SK-N-SH (cell line): ENCODE results near the gene PHF1. TPM values are rescaled to one million over a fixed set of nuclear protein-coding genes. Genes with fewer than 3 reads are reported as not detected.
"Not testable (repeated sequence)": the region's sequence is repeated elsewhere in the genome, so short reads cannot be mapped to it uniquely, and the experiment has no call there.

Experiments
- CTCF ChIA-PET: fragments of 300-600, 350-600 bp; formaldehyde crosslinking; extraction: SDS; loops from one replicate; lab custom pipeline; 2021; lab: Yijun Ruan, JAX
- POLR2A ChIA-PET: fragments of 350-600 bp; sonication (Branson Sonifier 250); formaldehyde crosslinking; extraction: SDS; loops from one replicate; lab custom pipeline; 2020; ENCODE audit warnings: antibody characterized with exemption, inconsistent platforms; lab: Yijun Ruan, JAX
- DNase-seq: peaks from one replicate; pipeline ENCODE4 v3.0.0; 2012
- H2AFZ ChIP-seq: fragments of 200-600 bp; sonication (generic); 2 replicates; pipeline ENCODE4 v1.8.1; 2016; ENCODE audit warnings: antibody characterized with exemption, mild to moderate bottlenecking, low read depth
- H3F3A ChIP-seq: fragments of 200-600 bp; sonication (generic); replicated peaks from 2 replicates; pipeline ENCODE3; 2016; ENCODE audit warnings: antibody characterized with exemption, mild to moderate bottlenecking; ENCODE audit not compliant: insufficient read depth
- H3K27ac ChIP-seq, 2 experiments: fragments of 200-500 bp in 1 of 2; fragments of 200-600 bp in 1 of 2; sonication (Bioruptor generic) in 1 of 2; sonication (generic), shearing (Covaris generic) in 1 of 2; 2 replicates each; pipeline versions ENCODE4 v1.5.1 to v1.6.1; 2014 to 2016; ENCODE audit warnings: low read depth in 2 of 2, inconsistent platforms in 1 of 2, low read length in 1 of 2, mild to moderate bottlenecking in 1 of 2, mixed read lengths in 1 of 2
- H3K27me3 ChIP-seq: fragments of 200-600 bp; sonication (generic), shearing (Covaris generic); 2 replicates; pipeline ENCODE4 v1.6.1; 2016; ENCODE audit warnings: mixed run types; ENCODE audit not compliant: insufficient read depth
- H3K36me3 ChIP-seq, 2 experiments: fragments of 200-500 bp in 1 of 2; fragments of 200-600 bp in 1 of 2; sonication (Bioruptor generic) in 1 of 2; sonication (generic) in 1 of 2; replicated peaks in 1 of 2; 2 replicates each; pipeline versions ENCODE3 to v1.5.1; 2014 to 2016; ENCODE audit warnings: low read length in 1 of 2, mild to moderate bottlenecking in 1 of 2; ENCODE audit not compliant: insufficient read depth in 2 of 2, control insufficient read depth in 1 of 2
- H3K4me1 ChIP-seq, 2 experiments: fragments of 200-500 bp in 1 of 2; fragments of 200-600 bp in 1 of 2; sonication (Bioruptor generic) in 1 of 2; sonication (generic), shearing (Covaris generic) in 1 of 2; 2 replicates each; pipeline versions ENCODE4 v1.5.1 to v1.6.1; 2014 to 2016; ENCODE audit warnings: low read depth in 1 of 2, low read length in 1 of 2, mixed run types in 1 of 2; ENCODE audit not compliant: insufficient read depth in 2 of 2, control insufficient read depth in 1 of 2
- H3K4me2 ChIP-seq: fragments of 200-600 bp; sonication (generic), shearing (Covaris generic); 2 replicates; pipeline ENCODE4 v1.6.1; 2017; ENCODE audit warnings: mixed run types
- H3K4me3 ChIP-seq, 2 experiments: fragments of 200-500 bp in 1 of 2; fragments of 200-600 bp in 1 of 2; sonication (Bioruptor generic) in 1 of 2; sonication (generic), shearing (Covaris generic) in 1 of 2; 2 replicates each; pipeline versions ENCODE4 v1.5.1 to v1.8.1; 2014 to 2016; ENCODE audit warnings: low read depth in 2 of 2, inconsistent platforms in 1 of 2, low read length in 1 of 2, mild to moderate bottlenecking in 1 of 2, mixed read lengths in 1 of 2, moderate library complexity in 1 of 2
- H3K79me2 ChIP-seq: fragments of 200-600 bp; sonication (generic); 2 replicates; pipeline ENCODE4 v1.8.1; 2017; ENCODE audit warnings: mild to moderate bottlenecking; ENCODE audit not compliant: insufficient read depth
- H3K9ac ChIP-seq: fragments of 200-600 bp; sonication (generic); 2 replicates; pipeline ENCODE4 v1.6.1; 2017; ENCODE audit warnings: mixed run types
- H3K9me2 ChIP-seq: fragments of 200-600 bp; sonication (generic); 2 replicates; pipeline ENCODE4 v1.6.1; 2017; ENCODE audit warnings: mixed run types
- H3K9me3 ChIP-seq: fragments of 200-600 bp; sonication (generic); 2 replicates; pipeline ENCODE4 v1.6.1; 2017; ENCODE audit warnings: mixed run types, mild to moderate bottlenecking, moderate library complexity
- H4K20me1 ChIP-seq: fragments of 200-600 bp; sonication (generic); 2 replicates; pipeline ENCODE4 v1.6.1; 2017; ENCODE audit warnings: mild to moderate bottlenecking, mixed run types; ENCODE audit not compliant: insufficient read depth
- FOXJ3 ChIP-seq: sonication (generic); formaldehyde crosslinking; IDR thresholded peaks from 2 replicates; pipeline ENCODE4 v1.5.1; 2020; ENCODE audit warnings: mild to moderate bottlenecking, missing genetic modification reagents
- FOXM1 ChIP-seq: IDR thresholded peaks from 2 replicates; pipeline ENCODE4 v1.4.0; 2012; ENCODE audit warnings: low read depth, mild to moderate bottlenecking
- MAX ChIP-seq: IDR thresholded peaks from 2 replicates; pipeline ENCODE4 v1.4.0; 2012; ENCODE audit warnings: low read depth
- RXRA ChIP-seq: IDR thresholded peaks from 2 replicates; pipeline ENCODE4 v1.4.0; 2012; ENCODE audit warnings: low read depth, mild to moderate bottlenecking, borderline replicate concordance
- SMC3 ChIP-seq: IDR thresholded peaks from 2 replicates; pipeline ENCODE4 v1.6.1; 2012; ENCODE audit warnings: low read depth, low read length, improper control_type of control experiment
- TAF1 ChIP-seq: IDR thresholded peaks from 2 replicates; pipeline ENCODE4 v1.6.1; 2012; ENCODE audit warnings: low read depth, mild to moderate bottlenecking, low read length, moderate library complexity, borderline replicate concordance
- TEAD4 ChIP-seq: IDR thresholded peaks from 2 replicates; pipeline ENCODE4 v1.4.0; 2012; ENCODE audit warnings: mild to moderate bottlenecking, borderline replicate concordance; ENCODE audit not compliant: insufficient read depth
- YY1 ChIP-seq: IDR thresholded peaks from 2 replicates; pipeline ENCODE4 v1.4.0; 2012; ENCODE audit warnings: low read depth, mild to moderate bottlenecking
- WGBS: methylation state at CpG from one replicate; pipeline ENCODE4 v1.1.6; 2017; ENCODE audit warnings: low lambda C conversion rate; 5-methylcytosine and 5-hydroxymethylcytosine counted together
- polyA plus RNA-seq, 3 experiments: library from polyadenylated mRNA; depleted of rRNA; stranded (reverse); fragments of >200 nt; gene quantifications; 2 replicates each; pipeline ENCODE4 v1.2.3, GENCODE V29; 2012
- TF ChIP-seq, protein P1 (sequence below): IDR thresholded peaks from 2 replicates; pipeline ENCODE4 v1.4.0; 2012; ENCODE audit warnings: low read depth, borderline replicate concordance

Gene PHF1
- polyA plus RNA-seq, 1 of the 3 experiments (the other 2 are of a cell fraction): 48.7 TPM

DNA sequence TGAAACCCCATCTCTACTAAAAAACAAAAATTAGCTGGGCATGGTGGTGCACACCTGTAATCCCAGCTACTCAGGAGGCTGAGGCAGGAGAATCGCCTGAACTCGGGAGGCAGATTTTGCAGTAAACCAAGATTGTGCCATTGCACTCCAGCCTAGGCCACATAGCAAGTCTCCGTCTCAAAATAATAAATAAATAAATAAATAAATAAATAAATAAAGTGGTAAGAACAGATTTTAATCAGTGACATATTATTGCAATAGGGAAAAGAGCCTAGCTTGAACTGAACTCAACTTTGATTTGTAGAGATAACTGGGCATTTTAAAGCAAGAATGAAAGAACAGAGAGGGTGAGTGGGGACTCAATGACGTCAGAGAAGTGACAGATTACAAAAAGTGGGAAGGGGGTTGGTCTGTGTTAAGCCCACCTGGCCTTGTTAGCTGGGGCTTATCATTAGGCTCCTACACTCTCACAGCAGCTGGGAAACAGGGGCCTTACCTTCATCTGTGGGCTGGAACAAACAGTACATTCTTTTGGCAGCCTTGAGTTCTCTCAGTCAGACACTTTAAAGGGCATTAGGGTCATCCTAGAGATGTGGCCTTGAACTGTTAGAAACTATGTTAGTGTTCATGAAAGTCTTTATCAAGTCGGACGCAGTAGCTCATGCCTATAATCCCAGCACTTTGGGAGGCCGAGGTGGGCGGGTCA is 43.7 kb upstream of the PHF1 start:
- no peak overlapping the region for H3K4me2 ChIP-seq
- no peaks in the 10 kb centered on the region for H3K27me3 ChIP-seq
- H4K20me1 ChIP-seq: no peaks in the 10 kb centered on the region
- POLR2A ChIA-PET: no interaction called here
- TF ChIP-seq, protein P1, sequence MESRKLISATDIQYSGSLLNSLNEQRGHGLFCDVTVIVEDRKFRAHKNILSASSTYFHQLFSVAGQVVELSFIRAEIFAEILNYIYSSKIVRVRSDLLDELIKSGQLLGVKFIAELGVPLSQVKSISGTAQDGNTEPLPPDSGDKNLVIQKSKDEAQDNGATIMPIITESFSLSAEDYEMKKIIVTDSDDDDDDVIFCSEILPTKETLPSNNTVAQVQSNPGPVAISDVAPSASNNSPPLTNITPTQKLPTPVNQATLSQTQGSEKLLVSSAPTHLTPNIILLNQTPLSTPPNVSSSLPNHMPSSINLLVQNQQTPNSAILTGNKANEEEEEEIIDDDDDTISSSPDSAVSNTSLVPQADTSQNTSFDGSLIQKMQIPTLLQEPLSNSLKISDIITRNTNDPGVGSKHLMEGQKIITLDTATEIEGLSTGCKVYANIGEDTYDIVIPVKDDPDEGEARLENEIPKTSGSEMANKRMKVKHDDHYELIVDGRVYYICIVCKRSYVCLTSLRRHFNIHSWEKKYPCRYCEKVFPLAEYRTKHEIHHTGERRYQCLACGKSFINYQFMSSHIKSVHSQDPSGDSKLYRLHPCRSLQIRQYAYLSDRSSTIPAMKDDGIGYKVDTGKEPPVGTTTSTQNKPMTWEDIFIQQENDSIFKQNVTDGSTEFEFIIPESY: no peak
- TF ChIP-seq FOXJ3 (CRISPR knock-in tag): no peak
- no peak for TF ChIP-seq MAX
- no peak for TF ChIP-seq YY1
- TF ChIP-seq FOXM1: no peak
- no peak for TF ChIP-seq RXRA
- TF ChIP-seq SMC3: no peak
- TF ChIP-seq TAF1: no peak
- no peak for TF ChIP-seq TEAD4
- peaks cover 0 to under 1% of the 10 kb centered on the region in 2 experiments; a peak in 1 of 4 replicates for H3K4me1 ChIP-seq
- no peaks in the 10 kb centered on the region for H3K36me3 ChIP-seq
- H3K4me3 ChIP-seq: no peak overlapping the region
- H3K27ac ChIP-seq: no peak overlapping the region
- no peaks in the 10 kb centered on the region for H3F3A ChIP-seq
- no peaks in the 10 kb centered on the region for H3K9me3 ChIP-seq
- H3K79me2 ChIP-seq: no peaks in the 10 kb centered on the region
- 73% methylated on average over 8 of the region's 8 CpGs for WGBS
- CTCF ChIA-PET: interaction anchor here (1.2 kb wide), 1 partner anchor 22 kb away, joined by 4 read pairs; no protein-coding TSS in a partner anchor
- no peak overlapping the region for H3K9ac ChIP-seq
- H2AFZ ChIP-seq: no peak overlapping the region
- H3K9me2 ChIP-seq: no peaks in the 10 kb centered on the region
- DNase-seq: no peak

- H3K9me3 ChIP-seq, H3K36me3 ChIP-seq, H2AFZ ChIP-seq, H3K9me2 ChIP-seq, H3K27ac ChIP-seq, H4K20me1 ChIP-seq, H3K27me3 ChIP-seq, H3K4me1 ChIP-seq, H3K4me2 ChIP-seq, H3K4me3 ChIP-seq, H3F3A ChIP-seq, H3K79me2 ChIP-seq, DNase-seq, POLR2A ChIA-PET, H3K9ac ChIP-seq: not testable (repeated sequence)
- CTCF ChIA-PET: interaction anchor here (1.2 kb wide), 1 partner anchor 22 kb away, joined by 4 read pairs; no protein-coding TSS in a partner anchor
- 87% methylated on average over 5 of the region's 5 CpGs for WGBS
Measured at GRCh38 chr6:33367715-33368025, 43.1 kb upstream of the PHF1 start.

GRCh38 chr6:33371901-33372300 is 38.9 kb upstream of the PHF1 start:
- H3K9me3 ChIP-seq, H3K9ac ChIP-seq, H3K4me3 ChIP-seq, H2AFZ ChIP-seq, H4K20me1 ChIP-seq, DNase-seq, POLR2A ChIA-PET, H3K79me2 ChIP-seq, H3F3A ChIP-seq, H3K27ac ChIP-seq, CTCF ChIA-PET, H3K9me2 ChIP-seq, H3K27me3 ChIP-seq, H3K36me3 ChIP-seq, H3K4me2 ChIP-seq: not testable (repeated sequence)
- H3K4me1 ChIP-seq: peaks cover 8 to 10% of the 10 kb centered on the region in 2 experiments; a peak in 2 of 4 replicates
- WGBS: 91% methylated on average over 8 of the region's 8 CpGs
